GM12892 (cell line): Measurements from ENCODE around the gene NMNAT2.

Source experiments
- DNase-seq: peaks from one replicate; pipeline ENCODE4 v3.0.0; 2011; ENCODE audit not compliant: insufficient read length
- FAIRE-seq: peaks from 2 replicates; lab custom pipeline; 2011; peaks lifted over from hg19 to GRCh38; lab: Jason Lieb, UNC
- POLR2A ChIP-seq: IDR thresholded peaks from 2 replicates; pipeline ENCODE4 v1.6.1; 2011; ENCODE audit warnings: low read depth, low read length, control low read depth
- POLR2AphosphoS5 ChIP-seq: IDR thresholded peaks from 2 replicates; pipeline ENCODE4 v1.6.1; 2011; ENCODE audit warnings: low read depth, low read length, control low read depth
- TAF1 ChIP-seq: IDR thresholded peaks from 2 replicates; pipeline ENCODE4 v1.6.1; 2011; ENCODE audit warnings: low read depth, mild to moderate bottlenecking, control low read depth, low read length, borderline replicate concordance

Gene NMNAT2

GRCh38 chr1:183203094-183203493 is 215.1 kb downstream of the NMNAT2 start:
- no peak for FAIRE-seq
- no peak for TF ChIP-seq POLR2AphosphoS5
- TF ChIP-seq POLR2A = no peak
- TF ChIP-seq TAF1 = no peak
- no peak for DNase-seq

- DNase-seq (no peak), FAIRE-seq (no peak)
- TF ChIP-seq POLR2AphosphoS5 (no peak), TAF1 (no peak), POLR2A (no peak)
Observed at GRCh38 chr1:183200451-183200850, 217.7 kb downstream of the NMNAT2 start.

- FAIRE-seq (no peak), DNase-seq (no peak)
- no peak for TF ChIP-seq TAF1
- TF ChIP-seq POLR2A = no peak
- no peak for TF ChIP-seq POLR2AphosphoS5
Observed at GRCh38 chr1:183199304-183199703, 218.9 kb downstream of the NMNAT2 start.

- FAIRE-seq (no peak), DNase-seq (no peak)
- TF ChIP-seq POLR2AphosphoS5 (no peak), POLR2A (no peak)
Observed at GRCh38 chr1:183198463-183198862, 219.7 kb downstream of the NMNAT2 start.
